IPS-NIHi11 (cell line): ENCODE results near the gene SLC9A6.
"Not testable (repeated sequence)": the region's sequence is repeated elsewhere in the genome, so short reads cannot be mapped to it uniquely, and the experiment has no call there.

Source experiments
- DNase-seq: peaks from one replicate; pipeline ENCODE4 v3.0.0; 2012; ENCODE audit warnings: mixed read lengths, low spot score

Gene SLC9A6

GRCh38 chrX:136063340-136064079 is 78.3 kb downstream of the SLC9A6 start:
- no peak for DNase-seq

- no peak for DNase-seq
Observed at GRCh38 chrX:136064661-136065043, 79.4 kb downstream of the SLC9A6 start.

DNA sequence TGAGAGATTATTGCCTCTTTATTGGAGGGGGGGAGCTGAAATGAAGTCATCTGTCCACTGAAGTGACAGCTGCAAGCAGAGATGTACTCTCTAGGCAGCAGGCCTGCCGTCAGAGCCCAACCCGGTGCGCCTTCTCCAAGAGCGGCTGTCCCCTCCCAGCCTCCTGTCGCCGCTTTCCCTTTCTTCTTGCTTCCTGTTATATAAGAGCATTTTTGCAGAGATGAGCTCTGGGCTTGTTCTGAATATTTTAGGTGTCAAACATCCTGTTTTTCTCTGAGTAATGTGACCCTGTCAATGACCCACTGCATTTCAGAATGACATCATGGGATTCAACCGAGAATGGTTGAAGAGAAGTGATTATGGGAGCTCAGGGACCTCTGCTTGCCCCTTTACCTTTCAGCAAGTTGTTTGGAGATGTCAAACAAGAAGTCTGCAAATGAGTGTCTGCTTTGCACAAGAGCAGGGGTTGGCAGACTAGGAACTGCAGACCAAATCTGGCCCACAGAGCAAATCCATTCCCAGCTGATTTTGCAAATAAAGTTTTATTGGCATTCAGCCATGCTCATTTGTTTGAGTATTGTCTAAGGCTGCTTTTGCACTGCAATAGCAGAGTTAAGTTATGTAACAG is 79.9 kb downstream of the SLC9A6 start:
- no peak for DNase-seq

GRCh38 chrX:136067097-136067496 is 81.9 kb downstream of the SLC9A6 start:
- no peak for DNase-seq

DNA sequence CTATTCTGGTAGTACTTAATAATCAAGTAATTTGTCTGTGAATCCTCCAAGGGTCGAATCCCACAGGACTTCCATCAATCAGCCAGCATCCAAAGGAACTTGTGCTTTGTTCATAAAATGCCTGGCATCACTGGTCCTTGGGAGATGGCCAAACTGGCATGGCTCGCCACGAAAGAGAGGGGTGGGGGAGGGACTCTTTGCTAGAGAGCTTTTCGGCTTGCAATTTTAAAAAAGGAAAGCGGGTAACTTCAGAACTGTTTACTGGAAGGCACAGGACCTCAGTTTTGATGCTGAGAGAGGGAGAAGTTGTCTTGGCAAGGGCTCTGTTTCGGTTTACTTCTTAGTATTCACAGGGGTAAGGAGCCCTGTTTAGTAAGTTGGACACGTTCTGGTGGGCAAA is 82.7 kb downstream of the SLC9A6 start:
- DNase-seq = no peak

GRCh38 chrX:136076942-136077341 is 91.7 kb downstream of the SLC9A6 start:
- no peak for DNase-seq

- DNase-seq = no peak
Observed at GRCh38 chrX:136080766-136081165, 95.5 kb downstream of the SLC9A6 start.

- DNase-seq = no peak
Observed at GRCh38 chrX:136086521-136086920, 101.3 kb downstream of the SLC9A6 start.

- DNase-seq = not testable (repeated sequence)
Observed at GRCh38 chrX:136091898-136092297, 106.7 kb downstream of the SLC9A6 start.

DNA sequence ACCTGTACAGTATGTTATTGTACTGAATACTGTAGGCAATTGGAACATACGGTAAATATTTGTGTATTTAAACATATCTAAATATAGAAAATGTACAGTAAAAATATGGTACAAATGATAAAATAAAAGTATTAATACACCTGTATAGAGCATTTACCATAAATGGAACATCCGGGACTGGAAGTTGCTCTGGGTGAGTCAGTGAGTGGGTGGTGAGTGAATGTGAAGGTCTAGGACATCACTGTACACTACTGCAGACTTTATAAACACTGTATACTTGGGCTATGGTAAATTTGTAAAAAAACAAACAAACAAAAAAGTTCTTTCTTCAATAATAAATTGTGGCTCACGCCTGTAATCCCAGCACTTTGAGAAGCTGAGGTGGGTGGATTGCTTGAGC is 109.7 kb downstream of the SLC9A6 start:
- DNase-seq = no peak
